HCT116 (cell line): ENCODE measurements around the gene TEKTIP1. TPM values are rescaled to one million over a fixed set of nuclear protein-coding genes. Genes with fewer than 3 reads are reported as not detected.

ENCODE experiments used
- ATAC-seq: fragments of 200-7000 bp; cut with Tn5 transposase; 2 replicates; pipeline ENCODE4 v1.9.1; 2020; ENCODE audit warnings: mild to moderate bottlenecking, moderate library complexity
- BruUV-seq: library from RNA; stranded (reverse); fragments of 400-500 nt; replicated peaks from 2 replicates; lab custom pipeline; 2021; lab: Mats Ljungman, UMichigan
- CTCF ChIA-PET: fragments of 300-600 bp; sonication (Branson Sonifier 250); formaldehyde crosslinking; loops from one replicate; lab custom pipeline; 2021; ENCODE audit warnings: antibody characterized with exemption; lab: Charles Lee
- POLR2A ChIA-PET: fragments of 300-600, 350-600 bp; sonication (Branson Sonifier 250); formaldehyde crosslinking; loops from one replicate; lab custom pipeline; 2021; ENCODE audit warnings: antibody characterized with exemption; lab: Charles Lee
- RAD21 ChIA-PET, 2 experiments: fragments of 300-600 bp; sonication (Branson Sonifier 250); formaldehyde crosslinking; loops; one replicate each; lab custom pipeline; 2023; ENCODE audit warnings: low total read pairs in 2 of 2; ENCODE audit not compliant: uncharacterized antibody in 2 of 2, unreplicated experiment in 2 of 2, low non-redundant PET in 1 of 2; lab: Charles Lee
- DNase-seq: peaks from one replicate; pipeline ENCODE4 v3.0.0-alpha.2; 2010; ENCODE audit warnings: low read depth, low spot score
- H2AFZ ChIP-seq: fragments of 200-600 bp; shearing (Covaris generic), sonication (generic); 2 replicates; pipeline ENCODE4 v1.6.1; 2017; ENCODE audit warnings: low read depth, mixed run types, mixed read lengths, antibody characterized with exemption, low read length; ENCODE audit not compliant: poor library complexity, severe bottlenecking
- H3K27ac ChIP-seq: 2 replicates; pipeline ENCODE4 v1.5.1; 2012; ENCODE audit warnings: low read depth, low read length
- H3K27me3 ChIP-seq: fragments of 200-600 bp; sonication (generic); 2 replicates; pipeline ENCODE4 v1.6.1; 2016; ENCODE audit warnings: mixed run types, low read length, mixed read lengths; ENCODE audit not compliant: insufficient read depth
- H3K36me3 ChIP-seq, 2 experiments: fragments of 200-500 bp in 1 of 2; fragments of 200-600 bp in 1 of 2; sonication (Bioruptor generic) in 1 of 2; sonication (generic) in 1 of 2; 2 replicates each; pipeline versions ENCODE4 v1.5.1 to v1.6.1; 2014 to 2016; ENCODE audit warnings: low read length in 2 of 2, inconsistent platforms in 1 of 2, mixed read lengths in 1 of 2, mixed run types in 1 of 2; ENCODE audit not compliant: insufficient read depth in 2 of 2, control insufficient read depth in 1 of 2
- H3K4me1 ChIP-seq, 2 experiments: fragments of 200-600 bp in 1 of 2; sonication (generic) in 1 of 2; 2 replicates each; pipeline versions ENCODE4 v1.5.1 to v1.6.1; 2012 to 2017; ENCODE audit warnings: low read length in 2 of 2, inconsistent platforms in 1 of 2, mild to moderate bottlenecking in 1 of 2, mixed read lengths in 1 of 2, mixed run types in 1 of 2, moderate library complexity in 1 of 2; ENCODE audit not compliant: insufficient read depth in 2 of 2, control insufficient read depth in 1 of 2
- H3K4me2 ChIP-seq: fragments of 200-600 bp; sonication (generic); 2 replicates; pipeline ENCODE4 v1.6.1; 2017; ENCODE audit warnings: mixed run types, low read length, mixed read lengths
- H3K4me3 ChIP-seq, 2 experiments: fragments of 200-600 bp in 1 of 2; sonication (generic) in 1 of 2; replicated peaks in 1 of 2; 2 replicates each; pipeline ENCODE4 v1.5.1; 2011 to 2016; ENCODE audit warnings: low read length in 2 of 2, control low read depth in 1 of 2, low read depth in 1 of 2, mild to moderate bottlenecking in 1 of 2, mixed read lengths in 1 of 2, mixed run types in 1 of 2
- H3K79me2 ChIP-seq: fragments of 200-600 bp; sonication (generic); 2 replicates; pipeline ENCODE4 v1.6.1; 2017; ENCODE audit warnings: mild to moderate bottlenecking, mixed run types, low read length, moderate library complexity, mixed read lengths; ENCODE audit not compliant: insufficient read depth
- H3K9ac ChIP-seq: fragments of 200-600 bp; sonication (generic); 2 replicates; pipeline ENCODE4 v1.6.1; 2016; ENCODE audit warnings: low read length, mixed read lengths
- H3K9me2 ChIP-seq: fragments of 200-600 bp; sonication (generic), shearing (Covaris generic); 2 replicates; pipeline ENCODE4 v1.6.1; 2017; ENCODE audit warnings: mixed run types, mild to moderate bottlenecking, moderate library complexity; ENCODE audit not compliant: insufficient read depth
- H3K9me3 ChIP-seq, 2 experiments: fragments of 200-500 bp in 1 of 2; fragments of 200-600 bp in 1 of 2; sonication (Bioruptor generic) in 1 of 2; sonication (generic) in 1 of 2; 2 replicates each; pipeline ENCODE4 v1.6.1; 2014 to 2017; ENCODE audit warnings: low read length in 2 of 2, mixed read lengths in 2 of 2, inconsistent platforms in 1 of 2, low read depth in 1 of 2, mild to moderate bottlenecking in 1 of 2, mixed run types in 1 of 2, moderate library complexity in 1 of 2; ENCODE audit not compliant: control insufficient read depth in 1 of 2, insufficient read depth in 1 of 2
- H4K20me1 ChIP-seq: fragments of 200-600 bp; sonication (generic), shearing (Covaris generic); 2 replicates; pipeline ENCODE4 v1.6.1; 2017; ENCODE audit warnings: mixed run types, mild to moderate bottlenecking, moderate library complexity; ENCODE audit not compliant: insufficient read depth
- CTCF ChIP-seq, 3 experiments: fragments of 200-600 bp in 1 of 3; sonication (generic) in 1 of 3; IDR thresholded peaks in 2 of 3; conservative IDR thresholded peaks in 1 of 3; 2 replicates each; pipeline ENCODE4 v1.5.1; 2012 to 2017; ENCODE audit warnings: low read depth in 2 of 3, low read length in 2 of 3, antibody characterized with exemption in 1 of 3, borderline replicate concordance in 1 of 3, control low read depth in 1 of 3, mild to moderate bottlenecking in 1 of 3, mixed read lengths in 1 of 3, mixed run types in 1 of 3, moderate library complexity in 1 of 3; ENCODE audit not compliant: insufficient read depth in 1 of 3
- EGR1 ChIP-seq: IDR thresholded peaks from 2 replicates; pipeline ENCODE4 v1.6.1; 2012; ENCODE audit warnings: low read depth
- EZH2phosphoT487 ChIP-seq: fragments of 200-600 bp; IDR thresholded peaks from 2 replicates; pipeline ENCODE4 v1.6.1; 2018; ENCODE audit warnings: antibody characterized with exemption, borderline replicate concordance
- FOSL1 ChIP-seq: IDR thresholded peaks from 2 replicates; pipeline ENCODE4 v1.6.1; 2012; ENCODE audit warnings: low read depth
- MAX ChIP-seq: IDR thresholded peaks from 2 replicates; pipeline ENCODE4 v1.6.1; 2012
- POLR2A ChIP-seq: IDR thresholded peaks from 2 replicates; pipeline ENCODE4 v1.7.0; 2011; ENCODE audit warnings: borderline replicate concordance; ENCODE audit not compliant: insufficient read depth, insufficient read length; ENCODE audit errors: extremely low read depth
- POLR2AphosphoS5 ChIP-seq: IDR thresholded peaks from 2 replicates; pipeline ENCODE4 v1.6.1; 2011; ENCODE audit warnings: mild to moderate bottlenecking, low read depth, low read length, moderate library complexity
- RAD21 ChIP-seq: IDR thresholded peaks from 2 replicates; pipeline ENCODE4 v1.6.1; 2012; ENCODE audit warnings: low read depth, mild to moderate bottlenecking
- SIN3A ChIP-seq: IDR thresholded peaks from 2 replicates; pipeline ENCODE4 v1.6.1; 2012; ENCODE audit warnings: low read depth
- SP1 ChIP-seq: IDR thresholded peaks from 2 replicates; pipeline ENCODE4 v1.6.1; 2012; ENCODE audit warnings: low read depth
- SRF ChIP-seq: IDR thresholded peaks from 2 replicates; pipeline ENCODE4 v1.6.1; 2012; ENCODE audit warnings: low read depth
- TCF7L2 ChIP-seq: IDR thresholded peaks from 2 replicates; pipeline ENCODE4 v1.7.0; 2011; ENCODE audit warnings: borderline replicate concordance, inconsistent platforms; ENCODE audit not compliant: insufficient read depth, insufficient read length; ENCODE audit errors: extremely low read depth
- YY1 ChIP-seq: IDR thresholded peaks from 2 replicates; pipeline ENCODE4 v1.6.1; 2011; ENCODE audit warnings: low read length, low read depth, moderate library complexity, mild to moderate bottlenecking; ENCODE audit not compliant: insufficient replicate concordance; ENCODE audit errors: extremely low read depth
- ZBTB33 ChIP-seq: IDR thresholded peaks from 2 replicates; pipeline ENCODE4 v1.6.1; 2011; ENCODE audit warnings: mild to moderate bottlenecking, low read length, moderate library complexity; ENCODE audit not compliant: insufficient replicate concordance; ENCODE audit errors: extremely low read depth
- ZNF274 ChIP-seq: fragments of 200-500 bp; sonication (Bioruptor generic); IDR thresholded peaks from 2 replicates; pipeline ENCODE4 v1.6.1; 2014; ENCODE audit warnings: mild to moderate bottlenecking, low read depth, low read length, inconsistent platforms
- intact Hi-C: fragments of 100-400 bp; cut with micrococcal nuclease; formaldehyde crosslinking; loops from 2 replicates; pipeline ENCODE4 v1.10.0; 2022
- total RNA-seq: library from RNA; stranded (reverse); gene quantifications from one replicate; pipeline ENCODE4 v1.2.1, GENCODE V29; 2021; ENCODE audit not compliant: unreplicated experiment

Gene TEKTIP1
- total RNA-seq, 1 experiment from 2014 or later: 1.2 TPM

GRCh38 chr19:3547301-3547731 lies 8.3 kb downstream of the TEKTIP1 start:
- TF ChIP-seq POLR2AphosphoS5: no peak
- TF ChIP-seq CTCF (IDR thresholded peaks at IDR 0.05 in 2 of 3, conservative IDR thresholded peaks at IDR 0.05 in 1 of 3; ENCODE audit: borderline replicate concordance in 1 of 3, insufficient read depth in 1 of 3, low read depth in 2 of 3, low read length in 2 of 3): peak in 2 of 3 experiments; percentile 71 to 72; a peak in 4 of 6 replicates
- no peak for TF ChIP-seq POLR2A
- ChIA-PET POLR2A (no interaction called here), CTCF (no interaction called here), RAD21 (no interaction called here)
- Histone ChIP-seq H3K9me3 (no peaks in the 10 kb centered on the region), H2AFZ (no peak overlapping the region), H4K20me1 (peaks cover 5% of the 10 kb centered on the region; the same call in 1 of the 2 replicates), H3K79me2 (peaks cover 36% of the 10 kb centered on the region), H3K4me2 (no peak overlapping the region), H3K27me3 (no peaks in the 10 kb centered on the region), H3K36me3 (peaks cover 11 to 24% of the 10 kb centered on the region in 2 experiments), H3K27ac (no peak overlapping the region), H3K9me2 (no peaks in the 10 kb centered on the region), H3K4me3 (no peak overlapping the region), H3K4me1 (peaks cover 0 to 11% of the 10 kb centered on the region in 2 experiments; a peak in 2 of 4 replicates), H3K9ac (no peak overlapping the region)
- DNase-seq (no peak), ATAC-seq (peak; percentile 53)
- intact Hi-C loops: loop anchor here (5.0 kb wide), 1 partner anchor 80 kb away; the partner anchor contains the start of gene CACTIN
- BruUV-seq: no TSS peak

- peaks cover 11 to 24% of the 10 kb centered on the region in 2 experiments for H3K36me3 ChIP-seq
- TF ChIP-seq YY1: no peak
- no peak for TF ChIP-seq FOSL1
- no peak for TF ChIP-seq RAD21
- TF ChIP-seq SIN3A: no peak
- no peak for TF ChIP-seq EZH2phosphoT487
- TF ChIP-seq POLR2A: no peak
- TF ChIP-seq EGR1: no peak
- no peak for TF ChIP-seq TCF7L2
- no peak for TF ChIP-seq MAX
- TF ChIP-seq ZNF274: no peak
- no peak for TF ChIP-seq SRF
- no peak for TF ChIP-seq ZBTB33
- no peak for TF ChIP-seq SP1
- no peak overlapping the region; the same call in 1 of the 2 replicates for H3K27ac ChIP-seq
- no peak overlapping the region for H3K4me3 ChIP-seq
- ATAC-seq: no peak
- H3K4me2 ChIP-seq: no peak overlapping the region
- BruUV-seq: no TSS peak
- H3K9me3 ChIP-seq: no peaks in the 10 kb centered on the region
- ChIA-PET CTCF (no interaction called here), POLR2A (no interaction called here), RAD21 (interaction anchor here in 1 of 2 experiments (1.2 kb wide), 1 partner anchor 27 kb away, joined by 3 read pairs; no protein-coding TSS in a partner anchor)
- H3K79me2 ChIP-seq: peaks cover 40% of the 10 kb centered on the region
- peaks cover 0 to 14% of the 10 kb centered on the region in 2 experiments; a peak in 2 of 4 replicates for H3K4me1 ChIP-seq
- peaks cover 5% of the 10 kb centered on the region; the same call in 1 of the 2 replicates for H4K20me1 ChIP-seq
- intact Hi-C loops: loop anchor here (5.0 kb wide), 1 partner anchor 79 kb away; the partner anchor contains the start of gene CACTIN
- no peaks in the 10 kb centered on the region for H3K9me2 ChIP-seq
- no peak overlapping the region for H2AFZ ChIP-seq
- no peaks in the 10 kb centered on the region for H3K27me3 ChIP-seq
- no peak overlapping the region for H3K9ac ChIP-seq
- no peak for DNase-seq
These were observed 8.9 kb downstream of the TEKTIP1 start for GRCh38 chr19:3547767-3548282.
